ENCODE data around the gene CALY. TPM values are rescaled to one million over a fixed set of nuclear protein-coding genes. Genes with fewer than 3 reads are reported as not detected.

Gene CALY
- total RNA-seq, 3 donors from 2014 or later = 1.1 to 7.5 TPM; not detected in 1

DNA sequence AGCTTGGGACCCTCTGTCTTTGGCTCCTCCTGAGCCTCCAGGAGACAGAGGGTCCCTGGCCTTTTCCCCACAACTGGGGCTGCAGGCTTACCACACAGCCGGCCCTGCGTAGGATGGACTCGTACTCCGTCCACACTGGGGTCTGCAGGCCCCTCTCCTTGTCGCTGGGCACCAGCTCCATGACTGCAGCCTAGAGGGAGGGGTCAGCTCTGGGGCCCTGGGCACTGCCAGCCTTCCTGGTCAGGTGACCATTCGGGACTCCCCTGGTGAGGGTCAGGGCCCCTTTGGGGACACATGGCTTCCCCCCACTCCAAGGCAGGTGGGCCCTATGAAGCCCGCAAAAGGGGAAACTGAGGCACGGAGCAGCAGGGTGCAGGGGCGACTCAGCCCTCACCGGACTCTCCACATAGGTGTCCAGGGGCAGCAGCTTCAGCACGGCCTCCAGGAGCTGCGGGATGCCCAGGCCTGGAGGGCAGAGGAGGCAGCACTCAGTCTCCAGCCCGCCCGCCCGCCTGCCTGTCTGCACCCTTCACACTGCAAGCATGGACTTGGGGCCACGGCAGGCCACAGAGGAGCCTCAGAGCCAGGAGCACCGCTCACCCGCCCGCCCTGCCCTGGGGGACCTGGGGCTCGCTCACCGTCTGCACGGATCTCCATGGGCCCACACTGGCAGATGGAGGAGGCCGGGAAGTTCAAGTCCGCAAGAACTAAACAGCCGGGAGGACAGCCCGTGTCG lies 20.0 kb upstream of the CALY start:
- H3K4me3 ChIP-seq = no peak overlapping the region
- H3K36me3 ChIP-seq (ENCODE audit: low read depth) = no peaks in the 10 kb centered on the region
- intact Hi-C loops (cut with DNase I, micrococcal nuclease) = no loop called here
- ATAC-seq (peak; percentile 1), DNase-seq (no peak)
- TF ChIP-seq, protein P1, sequence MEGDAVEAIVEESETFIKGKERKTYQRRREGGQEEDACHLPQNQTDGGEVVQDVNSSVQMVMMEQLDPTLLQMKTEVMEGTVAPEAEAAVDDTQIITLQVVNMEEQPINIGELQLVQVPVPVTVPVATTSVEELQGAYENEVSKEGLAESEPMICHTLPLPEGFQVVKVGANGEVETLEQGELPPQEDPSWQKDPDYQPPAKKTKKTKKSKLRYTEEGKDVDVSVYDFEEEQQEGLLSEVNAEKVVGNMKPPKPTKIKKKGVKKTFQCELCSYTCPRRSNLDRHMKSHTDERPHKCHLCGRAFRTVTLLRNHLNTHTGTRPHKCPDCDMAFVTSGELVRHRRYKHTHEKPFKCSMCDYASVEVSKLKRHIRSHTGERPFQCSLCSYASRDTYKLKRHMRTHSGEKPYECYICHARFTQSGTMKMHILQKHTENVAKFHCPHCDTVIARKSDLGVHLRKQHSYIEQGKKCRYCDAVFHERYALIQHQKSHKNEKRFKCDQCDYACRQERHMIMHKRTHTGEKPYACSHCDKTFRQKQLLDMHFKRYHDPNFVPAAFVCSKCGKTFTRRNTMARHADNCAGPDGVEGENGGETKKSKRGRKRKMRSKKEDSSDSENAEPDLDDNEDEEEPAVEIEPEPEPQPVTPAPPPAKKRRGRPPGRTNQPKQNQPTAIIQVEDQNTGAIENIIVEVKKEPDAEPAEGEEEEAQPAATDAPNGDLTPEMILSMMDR (IDR thresholded peaks at IDR 0.05) = no peak
- peaks cover 13% of the 10 kb centered on the region for H3K4me1 ChIP-seq (ENCODE audit: low read depth)
- H3K9me3 ChIP-seq = no peaks in the 10 kb centered on the region

DNA sequence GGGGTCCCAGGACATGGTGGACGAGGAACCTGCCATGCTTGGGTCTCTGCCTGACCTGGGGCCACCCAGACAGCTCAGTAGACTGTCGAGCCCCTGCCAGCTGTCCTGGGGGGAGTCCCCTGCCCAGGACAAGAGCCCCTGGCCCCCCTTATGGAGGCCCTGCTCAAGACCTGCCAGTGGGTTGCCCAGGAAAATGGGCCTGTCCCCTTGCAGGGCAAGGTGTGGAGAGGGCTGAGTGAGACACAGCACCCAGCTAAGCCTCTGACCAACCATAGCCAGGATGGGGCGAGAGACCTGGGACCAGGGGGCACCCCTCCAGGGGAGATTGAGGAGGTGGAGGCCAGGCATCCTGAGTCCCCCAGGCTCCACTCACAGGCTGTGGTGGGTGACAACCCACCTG lies 19.3 kb upstream of the CALY start:
- ATAC-seq = no peak

DNA sequence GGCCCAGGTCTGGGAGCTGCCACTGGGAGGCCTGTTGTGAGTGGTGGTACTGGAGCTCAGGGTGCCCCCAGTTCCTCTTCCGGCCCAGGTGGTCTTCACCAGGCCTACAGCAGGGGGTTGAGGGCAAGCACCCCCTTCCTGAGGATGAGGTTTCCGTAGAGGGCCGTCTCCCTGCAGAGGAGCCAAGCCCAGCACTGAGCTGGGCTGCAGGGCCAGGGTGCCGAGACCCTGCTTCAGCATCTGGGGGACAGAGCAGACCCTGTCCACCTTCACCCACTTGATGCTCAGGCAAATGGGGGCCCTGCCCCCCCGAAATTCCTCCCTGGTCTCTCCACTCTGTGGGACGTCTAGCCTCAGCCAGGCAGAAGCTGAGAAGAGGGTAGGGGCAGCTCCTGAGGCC lies 18.6 kb upstream of the CALY start:
- Histone ChIP-seq H3K4me3 (no peak overlapping the region), H3K9me3 (no peaks in the 10 kb centered on the region), H3K36me3 (ENCODE audit: low read depth) (no peaks in the 10 kb centered on the region), H3K4me1 (ENCODE audit: low read depth) (peaks cover 10% of the 10 kb centered on the region)
- ATAC-seq (no peak), DNase-seq (no peak)
- TF ChIP-seq, protein P1 (IDR thresholded peaks at IDR 0.05) = no peak
- intact Hi-C loops (cut with DNase I, micrococcal nuclease) = no loop called here

More for the DNA sequence above, 19.3 kb upstream of the CALY start:
- intact Hi-C loops (cut with DNase I, micrococcal nuclease) = no loop called here
- Histone ChIP-seq H3K4me1 (ENCODE audit: low read depth) (peaks cover 13% of the 10 kb centered on the region), H3K36me3 (ENCODE audit: low read depth) (no peaks in the 10 kb centered on the region), H3K4me3 (no peak overlapping the region), H3K9me3 (no peaks in the 10 kb centered on the region)
- DNase-seq = no peak
- TF ChIP-seq, protein P1 (IDR thresholded peaks at IDR 0.05) = no peak

DNA sequence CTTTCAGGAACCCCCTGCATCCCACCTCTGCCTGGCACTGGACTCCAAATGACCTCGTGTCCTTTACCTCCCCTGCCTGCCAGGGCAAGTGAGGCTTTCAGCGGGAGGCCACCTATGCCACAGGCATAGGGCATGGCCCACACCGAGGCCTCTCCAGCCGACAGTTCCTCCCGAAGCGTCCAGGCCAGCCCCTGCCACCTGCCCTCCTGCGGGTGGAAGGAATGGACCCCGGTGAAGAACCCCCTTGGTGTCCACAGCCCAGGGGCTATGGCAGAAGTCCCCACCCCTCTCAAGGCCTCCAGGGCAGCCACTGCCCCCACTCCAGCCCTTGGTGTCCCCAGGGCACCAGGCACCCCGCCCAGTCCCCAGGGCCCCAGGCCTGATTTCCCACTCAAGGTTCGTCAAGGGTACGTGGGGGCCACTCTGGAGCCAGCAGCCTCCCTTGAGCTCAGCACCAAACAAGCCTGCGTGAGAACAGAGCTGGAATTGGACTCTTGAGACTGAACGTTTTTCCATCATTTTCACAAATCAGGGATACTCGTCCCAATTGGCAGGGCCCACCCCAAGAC lies 18.1 kb upstream of the CALY start:
- no peak for DNase-seq
- TF ChIP-seq, protein P1 (IDR thresholded peaks at IDR 0.05) = no peak
- Histone ChIP-seq H3K4me1 (ENCODE audit: low read depth) (peaks cover 9% of the 10 kb centered on the region), H3K4me3 (no peak overlapping the region), H3K36me3 (ENCODE audit: low read depth) (no peaks in the 10 kb centered on the region), H3K9me3 (no peaks in the 10 kb centered on the region)
- intact Hi-C loops (cut with DNase I, micrococcal nuclease) = no loop called here
- ATAC-seq = no peak

DNA sequence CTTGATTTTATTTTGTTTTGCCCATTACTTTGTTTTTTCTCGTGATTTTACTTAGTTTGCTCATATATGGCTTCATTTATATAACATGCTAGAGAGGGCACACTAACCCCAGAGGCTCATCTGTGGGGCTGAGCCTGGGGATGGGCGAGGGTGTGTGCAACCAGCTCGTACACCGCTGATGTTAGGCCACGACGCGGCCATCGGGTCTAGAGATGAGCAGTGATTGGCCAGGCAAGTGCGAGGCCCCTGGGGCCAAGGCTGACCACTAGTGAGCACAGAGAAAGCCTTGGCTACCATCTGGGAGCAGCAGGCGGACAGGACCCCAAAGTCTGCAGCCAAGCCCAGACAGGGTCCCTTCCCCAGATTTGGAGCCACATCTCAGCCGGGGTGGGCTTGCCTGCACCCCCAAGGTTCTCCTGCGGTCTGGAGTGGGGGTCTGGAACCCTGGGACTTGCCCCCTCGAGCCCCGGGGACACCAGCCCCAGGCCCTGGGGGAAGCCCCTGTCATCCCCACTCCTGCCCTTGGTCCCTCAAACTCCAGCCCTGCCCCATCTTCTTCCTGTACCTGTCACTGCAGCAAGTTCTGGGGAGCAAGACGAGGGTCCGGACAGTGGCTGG lies 17.4 kb upstream of the CALY start:
- Histone ChIP-seq H3K4me1 (ENCODE audit: low read depth) (peaks cover 9% of the 10 kb centered on the region), H3K4me3 (no peak overlapping the region), H3K9me3 (no peaks in the 10 kb centered on the region), H3K36me3 (ENCODE audit: low read depth) (no peaks in the 10 kb centered on the region)
- intact Hi-C loops (cut with DNase I, micrococcal nuclease) = no loop called here
- TF ChIP-seq, protein P1 (IDR thresholded peaks at IDR 0.05) = no peak
- DNase-seq (peak in 1 of 3 donors; percentile 26), ATAC-seq (no peak)

Measured in mucosa of descending colon (tissue), 3 donors.